ENCODE measurements around the gene PEX26.

The PEX26 gene

GRCh38 chr22:18068381-18068988 lies 9.3 kb upstream of the PEX26 start:
- DNase-seq (ENCODE audit: low spot score), result no peak
- Histone ChIP-seq H3K4me3 (ENCODE audit: severe bottlenecking) (no peak overlapping the region), H3K36me3 (ENCODE audit: low read depth) (no peaks in the 10 kb centered on the region), H3K9me3 (ENCODE audit: severe bottlenecking) (no peaks in the 10 kb centered on the region), H3K27ac (ENCODE audit: poor library complexity, severe bottlenecking) (no peak overlapping the region), H3K27me3 (ENCODE audit: insufficient read depth, poor library complexity, severe bottlenecking) (no peaks in the 10 kb centered on the region), H3K4me1 (ENCODE audit: insufficient read depth, poor library complexity, severe bottlenecking) (peaks cover 20% of the 10 kb centered on the region)
- peak; percentile 17; the same call in 1 of the 3 replicates for ATAC-seq (ENCODE audit: low read depth)
- TF ChIP-seq CTCF (IDR thresholded peaks at IDR 0.05; ENCODE audit: poor library complexity, severe bottlenecking), result no peak

- no peaks in the 10 kb centered on the region for H3K9me3 ChIP-seq (ENCODE audit: severe bottlenecking)
- no peaks in the 10 kb centered on the region for H3K27me3 ChIP-seq (ENCODE audit: insufficient read depth, poor library complexity, severe bottlenecking)
- H3K4me3 ChIP-seq (ENCODE audit: severe bottlenecking), result no peak overlapping the region
- ATAC-seq (ENCODE audit: low read depth) (no peak), DNase-seq (ENCODE audit: low spot score) (no peak)
- H3K4me1 ChIP-seq (ENCODE audit: insufficient read depth, poor library complexity, severe bottlenecking), result peaks cover 17% of the 10 kb centered on the region
- TF ChIP-seq CTCF (IDR thresholded peaks at IDR 0.05; ENCODE audit: poor library complexity, severe bottlenecking), result no peak
- no peaks in the 10 kb centered on the region for H3K36me3 ChIP-seq (ENCODE audit: low read depth)
- H3K27ac ChIP-seq (ENCODE audit: poor library complexity, severe bottlenecking), result no peak overlapping the region
These were observed 8.7 kb upstream of the PEX26 start for GRCh38 chr22:18069041-18069440.

GRCh38 chr22:18070041-18070440 lies 7.7 kb upstream of the PEX26 start:
- no peak for DNase-seq (ENCODE audit: low spot score)
- Histone ChIP-seq H3K4me1 (ENCODE audit: insufficient read depth, poor library complexity, severe bottlenecking) (peaks cover 14% of the 10 kb centered on the region), H3K9me3 (ENCODE audit: severe bottlenecking) (no peaks in the 10 kb centered on the region), H3K27ac (ENCODE audit: poor library complexity, severe bottlenecking) (peak overlapping the region; percentile 39), H3K27me3 (ENCODE audit: insufficient read depth, poor library complexity, severe bottlenecking) (no peaks in the 10 kb centered on the region), H3K4me3 (ENCODE audit: severe bottlenecking) (no peak overlapping the region), H3K36me3 (ENCODE audit: low read depth) (no peaks in the 10 kb centered on the region)
- TF ChIP-seq CTCF (IDR thresholded peaks at IDR 0.05; ENCODE audit: poor library complexity, severe bottlenecking), result no peak
- no peak for ATAC-seq (ENCODE audit: low read depth)

GRCh38 chr22:18070556-18071306 lies 7.1 kb upstream of the PEX26 start:
- peak; percentile 70 for TF ChIP-seq CTCF (IDR thresholded peaks at IDR 0.05; ENCODE audit: poor library complexity, severe bottlenecking)
- H3K36me3 ChIP-seq (ENCODE audit: low read depth), result no peaks in the 10 kb centered on the region
- ATAC-seq (ENCODE audit: low read depth), result peak; percentile 87
- no peak overlapping the region for H3K4me3 ChIP-seq (ENCODE audit: severe bottlenecking)
- no peaks in the 10 kb centered on the region for H3K27me3 ChIP-seq (ENCODE audit: insufficient read depth, poor library complexity, severe bottlenecking)
- no peaks in the 10 kb centered on the region for H3K9me3 ChIP-seq (ENCODE audit: severe bottlenecking)
- peak overlapping the region; percentile 39 for H3K27ac ChIP-seq (ENCODE audit: poor library complexity, severe bottlenecking)
- H3K4me1 ChIP-seq (ENCODE audit: insufficient read depth, poor library complexity, severe bottlenecking), result peaks cover 14% of the 10 kb centered on the region
- peak; percentile 82 for DNase-seq (ENCODE audit: low spot score)
